CD4-positive, alpha-beta T cell treated with Interleukin-6 for 4 hours (primary cell): ENCODE results near the gene FLVCR2.

Source experiments
- DNase-seq: peaks from one replicate; pipeline ENCODE4 v3.0.0-alpha.2; 2020; ENCODE audit warnings: mixed read lengths

The FLVCR2 gene

GRCh38 chr14:75636100-75636692 lies 57.8 kb downstream of the FLVCR2 start:
- DNase-seq: no peak

- DNase-seq: no peak
Measured at GRCh38 chr14:75640876-75641275, 62.5 kb downstream of the FLVCR2 start.

DNA sequence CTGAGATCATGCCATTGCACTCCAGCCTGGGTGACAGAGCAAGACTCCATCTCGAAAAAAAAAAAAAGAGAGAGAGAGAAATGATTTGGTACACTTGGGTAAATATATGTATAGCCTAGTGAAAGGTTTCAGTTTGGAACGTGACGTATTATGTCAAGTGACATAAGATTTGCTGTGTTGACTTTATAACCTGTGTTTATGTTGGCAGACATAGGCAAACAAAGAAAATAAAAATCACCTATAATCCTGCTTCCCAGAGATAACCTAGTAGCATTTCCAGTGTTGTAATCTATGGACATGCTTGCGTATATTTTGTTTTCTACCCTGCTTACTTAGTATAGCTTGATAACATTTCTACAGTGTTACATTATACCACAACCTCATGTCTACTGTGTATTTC lies 65.6 kb downstream of the FLVCR2 start:
- no peak for DNase-seq

DNA sequence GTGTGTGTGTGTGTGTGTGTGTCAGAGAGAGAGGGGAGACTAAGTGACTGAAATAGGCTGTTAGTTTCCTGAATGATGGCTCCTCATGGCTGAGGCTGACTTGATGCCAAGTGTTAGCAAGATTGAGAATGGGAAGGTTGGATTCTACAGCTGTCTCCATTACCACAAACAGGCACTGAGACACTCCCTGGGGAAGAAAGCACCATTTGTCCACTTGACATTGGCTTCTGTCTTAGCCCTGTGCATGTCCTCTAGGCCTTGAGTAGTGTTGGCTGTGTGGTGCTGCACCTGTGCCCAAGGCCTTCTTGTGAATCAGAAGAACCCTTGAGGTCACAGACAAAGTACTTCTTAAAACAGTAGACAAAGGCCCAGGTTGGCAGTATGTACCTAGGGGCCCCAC lies 66.6 kb downstream of the FLVCR2 start:
- DNase-seq: no peak

- DNase-seq: no peak
Measured at GRCh38 chr14:75646762-75647161, 68.3 kb downstream of the FLVCR2 start.

- DNase-seq: no peak
Measured at GRCh38 chr14:75647640-75648039, 69.2 kb downstream of the FLVCR2 start.

DNA sequence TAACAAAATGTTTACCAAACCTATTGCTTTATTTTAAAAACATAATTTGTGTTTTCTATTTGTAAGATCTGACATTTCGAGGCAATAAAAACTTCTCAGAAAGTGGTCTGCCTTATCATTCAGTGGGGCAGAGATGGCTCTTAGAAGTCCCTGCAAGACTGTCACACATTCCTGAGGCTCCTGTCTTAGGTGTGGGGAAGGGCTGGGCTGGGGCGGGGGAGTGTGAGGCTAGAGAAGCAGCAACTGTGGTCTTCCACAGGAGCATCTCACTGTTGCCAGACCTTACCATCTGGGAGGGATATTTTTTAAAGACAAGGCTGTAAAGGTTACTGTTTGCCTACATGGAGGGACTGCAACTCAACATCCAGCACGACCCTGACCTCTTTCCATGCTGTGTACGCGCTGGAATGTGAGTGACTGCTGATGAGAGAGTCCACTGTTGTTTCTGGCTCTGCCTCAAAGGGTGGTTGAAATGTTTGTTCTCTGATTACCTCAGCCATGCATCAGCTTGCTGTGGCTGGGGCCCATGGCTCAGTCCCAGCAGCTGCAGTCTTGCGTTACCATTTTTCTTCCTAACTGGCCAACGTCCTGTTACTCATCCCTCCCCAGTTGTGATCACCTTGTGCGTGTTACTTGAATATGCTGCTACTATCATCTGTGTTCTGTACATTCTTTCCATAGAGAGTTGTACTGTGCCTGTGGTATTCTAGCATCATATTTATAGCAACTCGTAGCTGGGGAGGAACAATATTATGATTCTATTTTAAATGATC lies 69.8 kb downstream of the FLVCR2 start:
- no peak for DNase-seq

- no peak for DNase-seq
Measured at GRCh38 chr14:75649337-75649736, 70.9 kb downstream of the FLVCR2 start.

- no peak for DNase-seq
Measured at GRCh38 chr14:75649773-75650172, 71.4 kb downstream of the FLVCR2 start.

DNA sequence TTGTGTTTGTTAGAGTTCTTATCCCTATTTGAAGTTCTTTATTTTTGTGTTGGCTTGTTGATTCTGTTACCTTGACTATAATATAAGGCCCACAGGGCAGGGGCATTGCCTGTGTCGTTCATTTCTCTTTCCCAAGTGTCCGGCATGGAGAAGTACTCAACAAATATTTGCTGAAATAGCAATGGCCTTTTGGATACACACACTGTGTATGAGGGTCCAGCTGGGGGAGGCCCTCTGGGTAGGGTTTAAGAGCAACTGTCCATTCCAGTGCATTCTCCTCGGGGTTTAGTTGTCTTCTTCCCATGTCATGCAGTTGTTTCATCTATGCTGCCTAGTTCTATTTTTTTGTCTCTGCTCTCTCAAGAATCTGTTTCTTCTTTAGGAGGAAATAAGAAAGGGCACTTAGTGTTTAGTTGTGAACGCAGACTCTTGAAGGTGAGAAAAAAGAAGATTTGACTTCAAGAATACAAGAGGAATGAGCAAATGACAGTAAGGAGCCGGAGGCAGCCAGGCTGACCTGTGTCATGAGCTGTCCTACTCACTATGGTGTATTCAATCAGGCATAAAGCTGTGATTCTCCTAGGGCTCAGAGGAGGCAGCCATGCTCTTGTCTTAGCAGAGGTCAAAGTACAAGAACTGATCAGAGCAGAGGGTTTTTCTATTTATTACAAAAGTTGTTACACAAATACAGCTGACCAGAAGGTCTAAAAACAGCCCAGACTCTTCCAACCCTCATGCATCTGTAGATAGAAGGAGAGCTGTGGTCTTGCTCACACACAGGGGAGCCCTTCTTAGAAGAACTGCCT lies 72.0 kb downstream of the FLVCR2 start:
- DNase-seq: no peak

GRCh38 chr14:75653563-75653962 lies 75.1 kb downstream of the FLVCR2 start:
- no peak for DNase-seq

DNA sequence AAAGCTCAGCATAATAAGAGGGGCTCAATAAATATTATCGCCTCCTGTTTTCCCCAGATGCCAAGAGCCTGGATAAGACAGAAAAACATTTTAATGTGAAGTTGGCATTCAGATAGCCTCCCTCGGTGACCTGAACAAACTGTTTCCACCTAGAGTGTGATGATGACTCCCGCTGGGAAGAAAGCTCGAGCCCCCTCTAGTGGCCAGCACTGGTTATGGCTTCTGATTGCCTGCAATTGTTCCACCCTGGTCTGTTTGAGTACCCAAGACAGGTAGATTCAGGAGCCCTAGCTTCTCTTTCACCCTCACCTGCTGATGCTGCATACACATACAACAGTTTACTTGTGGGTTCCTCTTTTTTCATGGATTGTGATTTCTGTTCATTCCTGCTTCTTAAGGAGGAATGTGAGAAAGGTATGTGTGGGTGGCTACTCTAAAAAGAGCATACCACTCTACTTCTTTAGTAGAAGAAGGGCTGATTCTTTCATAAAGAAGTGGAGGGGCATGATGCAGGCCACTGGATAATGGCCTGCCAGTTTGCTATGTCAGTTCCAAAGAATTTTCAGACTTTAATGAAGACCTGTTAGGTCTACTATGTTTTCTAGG lies 75.8 kb downstream of the FLVCR2 start:
- peak; percentile 87 for DNase-seq

DNA sequence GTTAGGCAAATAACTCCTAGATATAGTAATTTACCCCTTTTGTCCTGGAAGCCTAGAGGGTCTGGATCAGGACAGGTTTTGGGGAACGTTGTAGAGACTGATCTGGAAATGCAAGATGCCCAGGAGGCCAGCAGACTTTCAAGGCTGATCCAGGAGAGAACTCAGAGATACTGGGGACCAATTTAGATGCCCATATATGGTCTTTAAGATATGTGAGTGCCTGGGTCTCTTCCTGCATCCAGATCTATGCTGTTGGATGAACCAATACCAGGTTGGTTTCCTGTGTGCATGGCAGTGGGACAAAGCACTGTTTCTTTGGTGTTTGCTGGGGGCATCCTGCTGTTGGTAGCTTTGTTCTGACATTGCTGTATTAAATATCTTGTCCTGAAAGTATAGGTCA lies 76.8 kb downstream of the FLVCR2 start:
- no peak for DNase-seq

- DNase-seq: no peak
Measured at GRCh38 chr14:75657331-75657730, 78.9 kb downstream of the FLVCR2 start.

GRCh38 chr14:75658957-75659356 lies 80.5 kb downstream of the FLVCR2 start:
- DNase-seq: no peak

GRCh38 chr14:75660238-75660629 lies 81.8 kb downstream of the FLVCR2 start:
- no peak for DNase-seq

- peak; percentile 96 for DNase-seq
Measured at GRCh38 chr14:75660630-75661498, 82.4 kb downstream of the FLVCR2 start, which contains the start of the genes ERG28 and TTLL5. ERG28 (minus strand) TSS chr14:75660876; CDS start chr14:75657502, 3,374 bp downstream. TTLL5 (plus strand) TSS chr14:75661246; CDS start chr14:75663150, 1,904 bp downstream.

GRCh38 chr14:75661499-75661814 lies 83.0 kb downstream of the FLVCR2 start:
- no peak for DNase-seq

DNA sequence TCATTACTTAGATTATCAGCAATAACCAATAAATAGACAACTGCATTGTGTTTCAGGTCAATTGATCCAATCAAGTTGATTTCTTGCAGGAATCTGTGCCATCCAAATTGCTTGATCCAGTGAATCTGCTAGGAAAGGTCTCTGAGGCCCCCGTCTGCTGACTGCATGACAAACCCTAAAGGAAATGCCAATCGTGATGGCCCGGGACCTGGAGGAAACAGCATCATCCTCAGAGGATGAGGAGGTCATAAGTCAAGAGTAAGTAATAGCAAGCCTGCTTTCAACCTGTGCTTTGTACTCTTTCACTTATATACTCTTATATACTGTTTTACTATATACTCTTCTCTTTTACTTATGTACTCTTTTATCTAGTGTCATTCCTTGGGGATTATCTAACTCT lies 84.5 kb downstream of the FLVCR2 start:
- DNase-seq: no peak

- no peak for DNase-seq
Measured at GRCh38 chr14:75667099-75667765, 88.8 kb downstream of the FLVCR2 start.

DNA sequence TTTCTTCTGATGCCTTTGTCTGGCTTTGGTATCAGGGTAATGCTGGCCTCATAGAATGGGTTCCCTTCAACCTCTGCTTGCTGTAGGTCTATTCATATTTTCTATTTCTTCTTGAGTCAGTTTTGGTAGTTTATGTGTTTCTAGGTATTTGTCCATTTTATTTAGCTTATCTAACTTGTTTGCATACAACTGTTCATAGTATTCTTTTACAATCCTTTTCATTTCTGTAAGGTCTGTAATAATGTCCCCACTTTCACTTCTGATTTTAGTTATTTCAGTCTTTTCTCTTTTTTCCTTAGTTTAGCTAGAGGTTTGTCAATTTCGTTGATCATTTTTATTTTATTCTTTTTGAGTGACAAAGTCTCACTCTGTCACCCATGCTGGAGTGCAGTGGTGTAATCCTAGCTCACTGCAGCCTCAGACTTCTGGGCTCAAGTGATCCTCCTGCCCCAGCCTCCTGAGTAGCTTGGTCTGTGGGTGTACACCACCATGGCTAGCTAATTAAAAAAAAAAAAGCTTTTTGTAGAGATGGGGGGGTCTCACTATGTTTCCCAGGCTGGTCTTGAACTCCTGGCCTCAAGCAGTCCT lies 94.3 kb downstream of the FLVCR2 start:
- no peak for DNase-seq
